Posterior cingulate gyrus (tissue), 11 donors: ENCODE measurements around the gene ABHD12.

Experiments
- DNase-seq, 10 donors: peaks; one replicate each; pipeline versions ENCODE4 v3.0.0 to v3.0.0-alpha.2; 2020 to 2021; ENCODE audit warnings: mixed read lengths in 3 of 10
- intact Hi-C: fragments of 100-400 bp; cut with DNase I; formaldehyde crosslinking; loops from one replicate; pipeline ENCODE4 v1.15.1; 2023

The ABHD12 gene

GRCh38 chr20:25252686-25253421 lies 137.8 kb downstream of the ABHD12 start:
- intact Hi-C loops, result loop anchor here (10.0 kb wide), 1 partner anchor 372 kb away; the partner anchor contains the start of gene NANP

GRCh38 chr20:25252230-25252651 lies 138.4 kb downstream of the ABHD12 start:
- intact Hi-C loops, result loop anchor here (10.0 kb wide), 1 partner anchor 373 kb away; the partner anchor contains the start of gene NANP
- DNase-seq, result no peak

More at GRCh38 chr20:25252686-25253421, 137.8 kb downstream of the ABHD12 start:
- DNase-seq, result peak in 1 of 10 donors; percentile 44

- intact Hi-C loops, result loop anchor here (10.0 kb wide), 1 partner anchor 373 kb away; the partner anchor contains the start of gene NANP
- peak in 1 of 10 donors; percentile 20 for DNase-seq
These were observed 139.1 kb downstream of the ABHD12 start for GRCh38 chr20:25251558-25251957.

- DNase-seq, result no peak
- intact Hi-C loops, result loop anchor here (10.0 kb wide), 1 partner anchor 374 kb away; the partner anchor contains the start of gene NANP
These were observed 139.6 kb downstream of the ABHD12 start for GRCh38 chr20:25251019-25251418.

- intact Hi-C loops, result loop anchor here (10.0 kb wide), 1 partner anchor 374 kb away; the partner anchor contains the start of gene NANP
- no peak for DNase-seq
These were observed 140.1 kb downstream of the ABHD12 start for GRCh38 chr20:25250508-25250907.
